NCI-H128 (cell line): Measurements from ENCODE around the gene DENND5B.

ENCODE experiments used
- DNase-seq: peaks from one replicate; lab custom pipeline; 2025; ENCODE audit not compliant: unreplicated experiment; lab: John Stamatoyannopoulos, UW

The DENND5B gene

GRCh38 chr12:31339831-31340622, 250.9 kb downstream of the DENND5B start:
- no peak for DNase-seq

- no peak for DNase-seq
Measured at GRCh38 chr12:31337952-31338351, 253.0 kb downstream of the DENND5B start.
